K562 (cell line): Measurements from ENCODE around the gene TMED5. TPM values are rescaled to one million over a fixed set of nuclear protein-coding genes. Genes with fewer than 3 reads are reported as not detected.

Experiments used
- ATAC-seq: fragments of 200-7000 bp; cut with Tn5 transposase; 3 replicates; pipeline ENCODE4 v1.9.1; 2020; ENCODE audit warnings: moderate library complexity
- BruUV-seq: library from RNA; stranded (reverse); fragments of 400-500 nt; replicated peaks from 2 replicates; lab custom pipeline; 2021; lab: Mats Ljungman, UMichigan
- CTCF ChIA-PET: fragments of 300-600 bp; formaldehyde crosslinking; extraction: SDS; loops from one replicate; lab custom pipeline; 2021; ENCODE audit warnings: low intra/inter-chr PET ratio; lab: Yijun Ruan, JAX
- POLR2A ChIA-PET: fragments of 300-600, 350-650 bp; sonication (Branson Sonifier 250); formaldehyde crosslinking; extraction: SDS; loops from one replicate; lab custom pipeline; 2021; ENCODE audit warnings: antibody characterized with exemption, inconsistent platforms; lab: Yijun Ruan, JAX
- DNase-seq, 4 experiments: peaks; one replicate each; pipeline versions ENCODE4 v3.0.0 to v3.0.0-alpha.2; 2011 to 2018; ENCODE audit warnings: low spot score in 3 of 4, mixed read lengths in 3 of 4; ENCODE audit errors: extremely low read depth in 1 of 4
- FAIRE-seq: peaks from 2 replicates; lab custom pipeline; 2011; peaks lifted over from hg19 to GRCh38; lab: Jason Lieb, UNC
- H2AFZ ChIP-seq: 2 replicates; pipeline ENCODE4 v1.6.0; 2011; ENCODE audit warnings: low read depth, low read length, control low read depth, inconsistent platforms
- H3K27ac ChIP-seq: fragments of 200-600 bp; 3 replicates; pipeline ENCODE4 v1.8.0; 2011; ENCODE audit warnings: low read depth, mild to moderate bottlenecking, control low read depth, inconsistent platforms, low read length, moderate library complexity, mixed read lengths; ENCODE audit errors: extremely low read depth
- H3K27me3 ChIP-seq, 2 experiments: fragments of 300-600 bp in 1 of 2; 2 replicates in 1 of 2; 3 replicates in 1 of 2; pipeline versions ENCODE4 v1.6.0 to v1.8.0; 2011; ENCODE audit warnings: inconsistent platforms in 2 of 2, low read length in 2 of 2, mild to moderate bottlenecking in 1 of 2, mixed read lengths in 1 of 2, moderate library complexity in 1 of 2; ENCODE audit not compliant: control insufficient read depth in 2 of 2, insufficient read depth in 2 of 2
- H3K36me3 ChIP-seq: fragments of 300-600 bp; 3 replicates; pipeline ENCODE4 v1.8.0; 2011; ENCODE audit warnings: mild to moderate bottlenecking, low read length, inconsistent platforms; ENCODE audit not compliant: control insufficient read depth, insufficient read depth
- H3K4me1 ChIP-seq, 2 experiments: fragments of 200-600 bp in 1 of 2; replicated peaks in 1 of 2; 2 replicates in 1 of 2; 3 replicates in 1 of 2; pipeline versions ENCODE4 v1.5.1 to v1.8.0; 2011; ENCODE audit warnings: inconsistent platforms in 2 of 2, low read length in 2 of 2, mild to moderate bottlenecking in 1 of 2, mixed read lengths in 1 of 2, moderate library complexity in 1 of 2; ENCODE audit not compliant: control insufficient read depth in 2 of 2, insufficient read depth in 2 of 2
- H3K4me2 ChIP-seq: 2 replicates; pipeline ENCODE4 v1.6.1; 2011; ENCODE audit warnings: low read length, control low read depth, inconsistent platforms, mixed read lengths; ENCODE audit not compliant: insufficient read depth
- H3K4me3 ChIP-seq: fragments of 200-600 bp; sonication (generic), shearing (Covaris generic); 2 replicates; pipeline ENCODE4 v1.5.1; 2016; ENCODE audit warnings: control low read depth, inconsistent platforms
- H3K79me2 ChIP-seq: fragments of 200-600 bp; 3 replicates; pipeline ENCODE4 v1.8.0; 2011; ENCODE audit warnings: low read length, inconsistent platforms; ENCODE audit not compliant: control insufficient read depth, insufficient read depth
- H3K9ac ChIP-seq, 2 experiments: 2 replicates each; pipeline versions ENCODE4 v1.6.0 to v1.6.1; 2011; ENCODE audit warnings: low read depth in 2 of 2, low read length in 2 of 2, control low read depth in 1 of 2, inconsistent platforms in 1 of 2, mild to moderate bottlenecking in 1 of 2, mixed read lengths in 1 of 2; ENCODE audit not compliant: insufficient read depth in 1 of 2
- H3K9me1 ChIP-seq: one replicate; pipeline ENCODE4 v1.6.0; 2011; ENCODE audit warnings: inconsistent platforms, mild to moderate bottlenecking, low read length, moderate library complexity; ENCODE audit not compliant: control insufficient read depth, insufficient read depth
- H3K9me3 ChIP-seq: replicated peaks from 2 replicates; pipeline ENCODE4 v1.5.1; 2011; ENCODE audit warnings: low read depth, low read length, inconsistent platforms; ENCODE audit not compliant: control insufficient read depth, insufficient read depth
- H4K20me1 ChIP-seq: replicated peaks from 2 replicates; pipeline ENCODE4 v1.6.1; 2011; ENCODE audit warnings: low read length, inconsistent platforms, mixed read lengths; ENCODE audit not compliant: control insufficient read depth, insufficient read depth
- EP400 ChIP-seq: fragments of 450-650 bp; IDR thresholded peaks from 2 replicates; pipeline ENCODE4 v1.6.1; 2017; ENCODE audit warnings: antibody characterized with exemption, mild to moderate bottlenecking, moderate library complexity
- MGA ChIP-seq: fragments of 450-650 bp; IDR thresholded peaks from 2 replicates; pipeline ENCODE4 v1.6.1; 2016; ENCODE audit warnings: mild to moderate bottlenecking, moderate library complexity
- POU5F1 ChIP-seq: fragments of 150-350 bp; IDR thresholded peaks from 2 replicates; pipeline ENCODE4 v1.6.1; 2014; ENCODE audit warnings: borderline replicate concordance, low read length, low read depth, mild to moderate bottlenecking; ENCODE audit not compliant: partially characterized antibody
- ZC3H11A ChIP-seq: IDR thresholded peaks from 2 replicates; pipeline ENCODE4 v1.6.1; 2012; ENCODE audit warnings: low read depth, low read length, improper control_type of control experiment
- ZMIZ1 ChIP-seq, 2 experiments: fragments of 150-350 bp in 1 of 2; IDR thresholded peaks; 2 replicates each; pipeline ENCODE4 v1.6.1; 2012 to 2016; ENCODE audit warnings: low read depth in 2 of 2, low read length in 2 of 2, mild to moderate bottlenecking in 1 of 2, moderate library complexity in 1 of 2
- ZNF197 ChIP-seq: fragments of 200-800 bp; sonication (Bioruptor generic); IDR thresholded peaks from 2 replicates; pipeline ENCODE4 v1.6.1; 2016; ENCODE audit warnings: low read depth, missing genetic modification characterization, missing compliant biosample characterization
- ZNF212 ChIP-seq: fragments of 450-650 bp; formaldehyde crosslinking; IDR thresholded peaks from 2 replicates; pipeline ENCODE4 v1.4.0; 2020; ENCODE audit warnings: mild to moderate bottlenecking
- WGBS: fragments of 100-300 bp; shearing (Covaris generic); methylation state at CpG from one replicate; pipeline ENCODE4 v1.1.6; 2016; ENCODE audit warnings: low coverage, mixed read lengths; ENCODE audit not compliant: insufficient coverage; ENCODE audit errors: missing lambda C conversion rate; 5-methylcytosine and 5-hydroxymethylcytosine counted together
- in situ Hi-C: fragments of 300-500 bp; cut with MboI; formaldehyde crosslinking; loops from 4 replicates; pipeline ENCODE4 v1.15.0; 2018; ENCODE audit warnings: inconsistent platforms, mixed read lengths
- intact Hi-C: fragments of 100-400 bp; cut with micrococcal nuclease; formaldehyde crosslinking; loops from 2 replicates; pipeline ENCODE4 v1.14.2; 2022
- polyA plus RNA-seq, 8 experiments: library from polyadenylated mRNA; depleted of rRNA in 4 of 8; stranded (reverse) in 5 of 8; unstranded in 3 of 8; fragments of >200 nt; fragmentation: Nextera tagmentation in 2 of 8; fragmentation: Illumina TruSeq in 1 of 8; extraction: Ambion mirVana in 2 of 8; extraction: Trizol in 1 of 8; gene quantifications; 2 replicates each; pipeline versions ENCODE4 v1.2.1 to v1.2.3, GENCODE V29; 2011 to 2014; ENCODE audit warnings: inconsistent platforms in 1 of 8, missing spikeins in 1 of 8
- total RNA-seq, 7 experiments: library from RNA; depleted of rRNA in 6 of 7; stranded (reverse); fragments of >200 nt in 6 of 7; fragmentation: Illumina TruSeq in 2 of 7; extraction: Trizol in 2 of 7; gene quantifications; 2 replicates each; pipeline versions ENCODE4 v1.2.1 to v1.2.3, GENCODE V29; 2011 to 2021; ENCODE audit warnings: low replicate concordance in 1 of 7

TMED5 gene
- total and polyA plus RNA-seq, 9 of the 15 experiments (the other 6 are each of a cell fraction or from before 2014, with no cell fraction given): 28.7 to 83.7 (median 67.2) TPM

DNA sequence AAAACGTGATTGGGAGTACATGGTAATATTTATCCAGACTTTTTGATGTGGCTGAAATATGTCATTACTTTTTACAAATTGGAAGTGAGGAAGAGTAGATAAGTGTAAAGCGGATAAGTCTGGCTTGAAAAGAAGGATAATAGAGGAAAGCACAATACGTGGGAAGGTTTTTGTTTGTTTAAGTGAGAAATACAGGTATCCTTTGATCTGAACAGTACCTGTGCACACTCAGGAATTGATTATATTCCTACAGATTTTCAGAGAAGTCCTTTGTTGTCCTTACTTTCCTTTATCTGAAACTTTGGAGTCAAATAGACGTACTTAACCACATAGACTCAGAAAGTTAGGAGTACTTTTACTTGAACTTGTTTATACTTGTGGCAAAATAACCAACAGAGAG, 20.5 kb upstream of the TMED5 start:
- no peaks in the 10 kb centered on the region for H3K9me3 ChIP-seq
- CTCF ChIA-PET: no interaction called here
- DNase-seq: no peak
- H3K27ac ChIP-seq: no peak overlapping the region
- H2AFZ ChIP-seq: no peak overlapping the region
- 0 out of 5 replicates have a peak, but pooled peaks cover 0 to 3% of the 10 kb centered on the region in 2 experiments for H3K4me1 ChIP-seq
- H3K36me3 ChIP-seq: peaks cover 78% of the 10 kb centered on the region
- no TSS peak for BruUV-seq
- 85% methylated on average over 4 of the region's 4 CpGs for WGBS
- POLR2A ChIA-PET: interaction anchor here (1.4 kb wide), 1 partner anchor 11 kb away, joined by 5 read pairs; no protein-coding TSS in a partner anchor
- ATAC-seq: no peak
- no peak overlapping the region for H3K4me2 ChIP-seq
- intact Hi-C loops (no loop called here), in situ Hi-C loops (no loop called here)
- H3K9me1 ChIP-seq: no peaks in the 10 kb centered on the region
- FAIRE-seq: no peak
- no peak overlapping the region for H3K9ac ChIP-seq
- no peaks in the 10 kb centered on the region for H3K27me3 ChIP-seq
- H3K79me2 ChIP-seq: no peaks in the 10 kb centered on the region
- H4K20me1 ChIP-seq: no peaks in the 10 kb centered on the region
- no peak overlapping the region for H3K4me3 ChIP-seq
- no peak for TF ChIP-seq ZMIZ1 (IDR thresholded peaks at IDR 0.05; ENCODE audit: low read depth in 2 of 2, low read length in 2 of 2)
- TF ChIP-seq MGA: no peak
- no peak for TF ChIP-seq ZNF212
- no peak for TF ChIP-seq ZC3H11A
- TF ChIP-seq POU5F1: no peak
- no peak for TF ChIP-seq ZNF197 (CRISPR knock-in tag)
- no peak for TF ChIP-seq EP400
